ENCODE measurements around the gene ARID3A. TPM values are rescaled to one million over a fixed set of nuclear protein-coding genes. Genes with fewer than 3 reads are reported as not detected.

The ARID3A gene
- total and polyA plus RNA-seq, 2 of the 13 experiments (the other 11 are each of a cell fraction or from before 2014, with no cell fraction given), result 71.3 to 77.9 TPM

DNA sequence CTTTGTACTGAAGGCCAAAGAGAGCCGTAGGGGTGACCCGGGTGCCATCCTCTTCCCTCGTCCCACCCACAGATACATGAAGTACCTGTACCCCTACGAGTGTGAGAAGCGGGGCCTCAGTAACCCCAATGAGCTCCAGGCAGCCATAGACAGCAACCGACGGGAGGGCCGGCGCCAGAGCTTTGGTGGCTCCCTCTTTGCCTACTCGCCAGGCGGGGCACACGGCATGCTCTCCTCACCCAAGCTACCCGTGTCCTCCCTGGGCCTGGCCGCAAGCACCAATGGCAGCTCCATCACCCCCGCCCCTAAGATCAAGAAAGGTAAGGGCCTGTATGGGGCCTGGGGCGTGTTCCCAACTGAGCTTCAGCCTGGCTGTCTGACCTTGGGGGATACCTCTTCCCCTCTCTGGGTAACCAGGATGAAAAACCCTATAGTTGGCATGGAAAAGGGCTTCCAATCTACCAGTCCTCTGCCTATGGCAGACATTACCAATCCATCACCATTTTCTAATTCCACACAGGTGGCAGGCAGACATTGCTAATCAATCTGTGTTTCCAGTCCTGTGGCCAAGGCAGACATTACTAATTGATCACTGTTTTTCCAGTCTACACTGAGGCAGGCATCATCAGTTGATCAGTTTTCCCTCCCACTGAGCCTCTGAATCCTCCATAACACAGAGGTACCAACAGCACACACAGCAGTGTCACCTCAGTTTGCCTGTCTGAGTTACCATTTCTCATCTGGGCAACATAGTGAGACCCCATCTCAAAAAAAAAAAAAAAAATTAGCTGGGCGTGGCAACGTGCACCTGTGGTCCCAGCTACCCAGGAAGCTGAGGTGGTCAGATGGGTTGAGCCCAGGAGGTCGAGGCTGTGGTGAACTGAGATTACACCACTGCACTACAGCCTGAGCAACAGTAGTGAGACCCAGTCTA lies 39.2 kb downstream of the ARID3A start:
- peaks cover 35 to 66% of the 10 kb centered on the region in 2 experiments; a peak in 4 of 5 replicates for H3K36me3 ChIP-seq (replicated peaks in 1 of 2; ENCODE audit: control insufficient read depth in 1 of 2, insufficient read depth in 2 of 2, low read length in 2 of 2)
- no peaks in the 10 kb centered on the region for H3K9me3 ChIP-seq (ENCODE audit: low read length)
- peaks cover 21% of the 10 kb centered on the region for H3K79me2 ChIP-seq (ENCODE audit: insufficient read depth, low read length)
- H3K4me1 ChIP-seq (ENCODE audit: insufficient read depth, low read length), result peaks cover 33% of the 10 kb centered on the region
- no peaks in the 10 kb centered on the region for H4K20me1 ChIP-seq (ENCODE audit: insufficient read depth, low read length)
- no peaks in the 10 kb centered on the region for H3K27me3 ChIP-seq (ENCODE audit: control insufficient read depth in 1 of 2, insufficient read depth in 2 of 2, low read length in 2 of 2)
- CTCF ChIA-PET (ENCODE audit: low intra/inter-chr PET ratio, low total read pairs), result no interaction called here
- H3K27ac ChIP-seq (ENCODE audit: extremely low read length, insufficient read depth, low read length), result no peak overlapping the region
- no peak overlapping the region for H3K4me3 ChIP-seq (replicated peaks in 1 of 3; ENCODE audit: insufficient read depth in 1 of 3, low read depth in 2 of 3, low read length in 3 of 3)
- no peak for FAIRE-seq
- H2AFZ ChIP-seq (ENCODE audit: low read length), result no peak overlapping the region
- no peak overlapping the region for H3K9ac ChIP-seq (ENCODE audit: insufficient read depth, low read depth, low read length)
- in situ Hi-C loops (cut with HindIII; ENCODE audit: extremely low pct_ligation_motif_present, low pct_unique_long_range_greater_than_20kb) (loop anchor here (5.0 kb wide), 1 partner anchor 38 kb away; the partner anchor contains the start of gene ARID3A), intact Hi-C loops (cut with micrococcal nuclease; ENCODE audit: unreplicated experiment) (no loop called here)
- 98% methylated on average over 15 of the region's 19 CpGs for WGBS (ENCODE audit: low lambda C conversion rate)
- no TSS peak for BruUV-seq (replicated peaks)
- no peak overlapping the region for H3K4me2 ChIP-seq (ENCODE audit: low read depth, low read length)
- POLR2A ChIA-PET, result interaction anchor here (0.5 to 0.9 kb wide), 4 partner anchors 12 to 32 kb away, joined by 3 to 4 read pairs (median 3); no protein-coding TSS in a partner anchor
- no peak for DNase-seq (ENCODE audit: low spot score)
- no peak for ATAC-seq
- TF ChIP-seq SRF (IDR thresholded peaks at IDR 0.05; ENCODE audit: low read depth, low read length) (peak; percentile 79), ZNF292 (CRISPR knock-in tag; IDR thresholded peaks at IDR 0.05; ENCODE audit: borderline replicate concordance, low read depth) (no peak), TOPORS (CRISPR knock-in tag; IDR thresholded peaks at IDR 0.05) (no peak), ZNF776 (CRISPR knock-in tag; IDR thresholded peaks at IDR 0.05) (no peak), POGZ (CRISPR knock-in tag; IDR thresholded peaks at IDR 0.05) (no peak), SRSF4 (IDR thresholded peaks at IDR 0.05; ENCODE audit: low read depth, low read length, poor library complexity, severe bottlenecking) (no peak), ZNF629 (CRISPR knock-in tag; conservative IDR thresholded peaks at IDR 0.05) (0 out of 2 replicates have a peak, but pooled peaks have one; percentile 40), HNRNPL (IDR thresholded peaks at IDR 0.05; ENCODE audit: low read depth, low read length) (0 out of 2 replicates have a peak, but pooled peaks have one; percentile 22), ZNF121 (CRISPR knock-in tag; IDR thresholded peaks at IDR 0.05) (peak; percentile 79), FOXA1 (IDR thresholded peaks at IDR 0.05) (no peak), FOXA1 (CRISPR knock-in tag; IDR thresholded peaks at IDR 0.05) (no peak), ZNF543 (CRISPR knock-in tag; IDR thresholded peaks at IDR 0.05) (no peak), TBP (CRISPR knock-in tag; IDR thresholded peaks at IDR 0.05) (no peak)
- TF ChIP-seq, protein P1, sequence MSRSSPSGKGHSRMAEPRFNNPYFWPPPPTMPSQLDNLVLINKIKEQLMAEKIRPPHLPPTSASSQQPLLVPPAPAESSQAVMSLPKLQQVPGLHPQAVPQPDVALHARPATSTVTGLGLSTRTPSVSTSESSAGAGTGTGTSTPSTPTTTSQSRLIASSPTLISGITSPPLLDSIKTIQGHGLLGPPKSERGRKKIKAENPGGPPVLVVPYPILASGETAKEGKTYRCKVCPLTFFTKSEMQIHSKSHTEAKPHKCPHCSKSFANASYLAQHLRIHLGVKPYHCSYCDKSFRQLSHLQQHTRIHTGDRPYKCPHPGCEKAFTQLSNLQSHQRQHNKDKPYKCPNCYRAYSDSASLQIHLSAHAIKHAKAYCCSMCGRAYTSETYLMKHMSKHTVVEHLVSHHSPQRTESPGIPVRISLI (CRISPR knock-in tag; IDR thresholded peaks at IDR 0.05; ENCODE audit: borderline replicate concordance), result 0 out of 2 replicates have a peak, but pooled peaks have one; percentile 17
- TF ChIP-seq, protein P2, sequence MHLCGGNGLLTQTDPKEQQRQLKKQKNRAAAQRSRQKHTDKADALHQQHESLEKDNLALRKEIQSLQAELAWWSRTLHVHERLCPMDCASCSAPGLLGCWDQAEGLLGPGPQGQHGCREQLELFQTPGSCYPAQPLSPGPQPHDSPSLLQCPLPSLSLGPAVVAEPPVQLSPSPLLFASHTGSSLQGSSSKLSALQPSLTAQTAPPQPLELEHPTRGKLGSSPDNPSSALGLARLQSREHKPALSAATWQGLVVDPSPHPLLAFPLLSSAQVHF (CRISPR knock-in tag; IDR thresholded peaks at IDR 0.05), result no peak
- TF ChIP-seq, protein P3, sequence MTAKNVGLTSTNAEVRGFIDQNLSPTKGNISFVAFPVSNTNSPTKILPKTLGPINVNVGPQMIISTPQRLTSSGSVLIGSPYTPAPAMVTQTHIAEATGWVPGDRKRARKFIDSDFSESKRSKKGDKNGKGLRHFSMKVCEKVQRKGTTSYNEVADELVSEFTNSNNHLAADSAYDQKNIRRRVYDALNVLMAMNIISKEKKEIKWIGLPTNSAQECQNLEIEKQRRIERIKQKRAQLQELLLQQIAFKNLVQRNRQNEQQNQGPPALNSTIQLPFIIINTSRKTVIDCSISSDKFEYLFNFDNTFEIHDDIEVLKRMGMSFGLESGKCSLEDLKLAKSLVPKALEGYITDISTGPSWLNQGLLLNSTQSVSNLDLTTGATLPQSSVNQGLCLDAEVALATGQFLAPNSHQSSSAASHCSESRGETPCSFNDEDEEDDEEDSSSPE (CRISPR knock-in tag; IDR thresholded peaks at IDR 0.05), result no peak
- TF ChIP-seq, protein P4, sequence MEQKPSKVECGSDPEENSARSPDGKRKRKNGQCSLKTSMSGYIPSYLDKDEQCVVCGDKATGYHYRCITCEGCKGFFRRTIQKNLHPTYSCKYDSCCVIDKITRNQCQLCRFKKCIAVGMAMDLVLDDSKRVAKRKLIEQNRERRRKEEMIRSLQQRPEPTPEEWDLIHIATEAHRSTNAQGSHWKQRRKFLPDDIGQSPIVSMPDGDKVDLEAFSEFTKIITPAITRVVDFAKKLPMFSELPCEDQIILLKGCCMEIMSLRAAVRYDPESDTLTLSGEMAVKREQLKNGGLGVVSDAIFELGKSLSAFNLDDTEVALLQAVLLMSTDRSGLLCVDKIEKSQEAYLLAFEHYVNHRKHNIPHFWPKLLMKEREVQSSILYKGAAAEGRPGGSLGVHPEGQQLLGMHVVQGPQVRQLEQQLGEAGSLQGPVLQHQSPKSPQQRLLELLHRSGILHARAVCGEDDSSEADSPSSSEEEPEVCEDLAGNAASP (CRISPR knock-in tag; IDR thresholded peaks at IDR 0.05; ENCODE audit: borderline replicate concordance), result no peak
- TF ChIP-seq, protein P5, sequence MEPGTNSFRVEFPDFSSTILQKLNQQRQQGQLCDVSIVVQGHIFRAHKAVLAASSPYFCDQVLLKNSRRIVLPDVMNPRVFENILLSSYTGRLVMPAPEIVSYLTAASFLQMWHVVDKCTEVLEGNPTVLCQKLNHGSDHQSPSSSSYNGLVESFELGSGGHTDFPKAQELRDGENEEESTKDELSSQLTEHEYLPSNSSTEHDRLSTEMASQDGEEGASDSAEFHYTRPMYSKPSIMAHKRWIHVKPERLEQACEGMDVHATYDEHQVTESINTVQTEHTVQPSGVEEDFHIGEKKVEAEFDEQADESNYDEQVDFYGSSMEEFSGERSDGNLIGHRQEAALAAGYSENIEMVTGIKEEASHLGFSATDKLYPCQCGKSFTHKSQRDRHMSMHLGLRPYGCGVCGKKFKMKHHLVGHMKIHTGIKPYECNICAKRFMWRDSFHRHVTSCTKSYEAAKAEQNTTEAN (CRISPR knock-in tag; conservative IDR thresholded peaks at IDR 0.05), result no peak

Measured in HepG2 (cell line).